ENCODE data around the gene GABRG3. TPM values are rescaled to one million over a fixed set of nuclear protein-coding genes. Genes with fewer than 3 reads are reported as not detected.
"Not testable (repeated sequence)": the region's sequence is repeated elsewhere in the genome, so short reads cannot be mapped to it uniquely, and the experiment has no call there.

GABRG3 gene
- total and polyA plus RNA-seq, 12 donors = not detected

DNA sequence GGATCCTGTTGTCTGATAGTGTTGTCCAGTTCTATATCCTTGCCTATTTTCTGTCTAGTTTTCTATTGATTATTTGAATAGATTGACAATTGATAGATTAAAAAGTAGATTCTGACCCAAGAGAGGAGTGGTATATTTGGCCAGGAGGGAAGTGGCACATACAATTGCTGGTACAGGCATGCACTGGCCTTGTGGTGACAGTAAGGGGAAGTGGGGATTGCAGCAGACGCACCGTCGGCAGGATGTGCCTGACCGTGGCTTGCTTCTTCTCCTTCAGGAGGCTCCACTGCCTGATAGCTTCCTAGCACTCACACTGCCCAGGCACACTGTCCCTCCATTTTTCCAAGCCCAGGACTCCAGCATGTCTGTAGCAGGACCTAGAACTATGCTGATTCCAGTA is 10.5 kb downstream of the GABRG3 start:
- no peaks in the 10 kb centered on the region for H3K36me3 ChIP-seq
- no peak overlapping the region for H3K27ac ChIP-seq
- TF ChIP-seq, protein P1, sequence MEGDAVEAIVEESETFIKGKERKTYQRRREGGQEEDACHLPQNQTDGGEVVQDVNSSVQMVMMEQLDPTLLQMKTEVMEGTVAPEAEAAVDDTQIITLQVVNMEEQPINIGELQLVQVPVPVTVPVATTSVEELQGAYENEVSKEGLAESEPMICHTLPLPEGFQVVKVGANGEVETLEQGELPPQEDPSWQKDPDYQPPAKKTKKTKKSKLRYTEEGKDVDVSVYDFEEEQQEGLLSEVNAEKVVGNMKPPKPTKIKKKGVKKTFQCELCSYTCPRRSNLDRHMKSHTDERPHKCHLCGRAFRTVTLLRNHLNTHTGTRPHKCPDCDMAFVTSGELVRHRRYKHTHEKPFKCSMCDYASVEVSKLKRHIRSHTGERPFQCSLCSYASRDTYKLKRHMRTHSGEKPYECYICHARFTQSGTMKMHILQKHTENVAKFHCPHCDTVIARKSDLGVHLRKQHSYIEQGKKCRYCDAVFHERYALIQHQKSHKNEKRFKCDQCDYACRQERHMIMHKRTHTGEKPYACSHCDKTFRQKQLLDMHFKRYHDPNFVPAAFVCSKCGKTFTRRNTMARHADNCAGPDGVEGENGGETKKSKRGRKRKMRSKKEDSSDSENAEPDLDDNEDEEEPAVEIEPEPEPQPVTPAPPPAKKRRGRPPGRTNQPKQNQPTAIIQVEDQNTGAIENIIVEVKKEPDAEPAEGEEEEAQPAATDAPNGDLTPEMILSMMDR (IDR thresholded peaks at IDR 0.05) = no peak
- H3K4me1 ChIP-seq = no peaks in the 10 kb centered on the region
- no peak overlapping the region for H3K4me3 ChIP-seq
- H3K27me3 ChIP-seq = peaks cover 0 to 6% (median 0%) of the 10 kb centered on the region in 7 donors
- DNase-seq = no peak
- intact Hi-C loops (cut with DNase I) = no loop called here
- H3K9me3 ChIP-seq = no peaks in the 10 kb centered on the region
- ATAC-seq = no peak
- 78 to 92% methylated on average over 4 of the region's 4 CpGs for WGBS, 2 donors

DNA sequence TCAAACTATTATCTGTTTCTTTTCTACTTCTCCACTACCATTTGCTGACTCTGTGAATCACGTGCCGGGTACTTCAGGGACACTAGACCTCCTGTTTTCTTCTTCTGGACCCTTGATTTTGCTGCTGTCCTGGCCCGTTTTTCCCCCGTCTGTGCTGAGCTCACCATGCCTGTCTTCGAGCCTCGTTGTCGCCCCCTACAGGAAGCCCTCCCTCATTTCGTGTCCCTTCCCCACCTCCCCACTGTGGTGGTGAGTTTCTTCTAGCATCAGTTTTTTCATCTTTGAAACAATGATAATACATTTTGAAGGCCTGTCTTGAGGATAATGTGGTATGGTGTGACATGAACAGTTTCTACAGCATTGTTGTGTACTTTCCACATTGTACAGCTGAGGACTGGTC is 12.8 kb downstream of the GABRG3 start:
- H3K4me1 ChIP-seq = no peaks in the 10 kb centered on the region
- DNase-seq (no peak), ATAC-seq (no peak)
- intact Hi-C loops (cut with DNase I) = no loop called here
- 74 to 78% methylated on average over 8 of the region's 8 CpGs for WGBS, 2 donors
- TF ChIP-seq, protein P1 (IDR thresholded peaks at IDR 0.05) = no peak
- H3K36me3 ChIP-seq = no peaks in the 10 kb centered on the region
- H3K9me3 ChIP-seq = peaks cover 0 to 14% (median 0%) of the 10 kb centered on the region in 11 donors
- H3K27ac ChIP-seq = no peak overlapping the region
- H3K27me3 ChIP-seq = peaks cover 0 to 6% (median 0%) of the 10 kb centered on the region in 7 donors
- H3K4me3 ChIP-seq = no peak overlapping the region

DNA sequence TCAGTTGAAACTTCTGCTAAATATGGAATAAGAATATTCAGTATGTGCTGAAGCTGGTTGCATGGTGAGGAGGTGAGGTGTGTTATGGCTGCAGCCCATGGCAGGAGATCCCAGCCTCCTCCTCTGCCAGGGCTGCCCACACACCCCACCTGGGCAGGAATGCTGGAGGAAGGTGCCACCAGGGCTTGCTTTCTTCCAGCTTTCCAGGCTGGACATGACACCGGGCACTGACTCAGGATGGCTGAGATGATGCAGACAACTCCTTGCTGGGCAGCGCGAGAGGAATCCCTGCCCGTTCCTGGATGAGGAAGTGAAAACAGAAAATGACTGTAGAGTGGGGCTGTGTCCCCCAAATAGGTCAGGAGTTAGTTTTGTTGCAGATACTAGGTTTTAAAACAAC is 14.1 kb downstream of the GABRG3 start:
- Histone ChIP-seq H3K4me1 (no peaks in the 10 kb centered on the region), H3K9me3 (peaks cover 0 to 17% (median 0%) of the 10 kb centered on the region in 11 donors), H3K27ac (no peak overlapping the region), H3K27me3 (peaks cover 0 to 3% (median 0%) of the 10 kb centered on the region in 7 donors), H3K4me3 (no peak overlapping the region), H3K36me3 (no peaks in the 10 kb centered on the region)
- intact Hi-C loops (cut with DNase I) = no loop called here
- WGBS, 2 donors = 84 to 91% methylated on average over 4 of the region's 4 CpGs
- no peak for DNase-seq
- TF ChIP-seq, protein P1 (IDR thresholded peaks at IDR 0.05) = no peak
- no peak for ATAC-seq

DNA sequence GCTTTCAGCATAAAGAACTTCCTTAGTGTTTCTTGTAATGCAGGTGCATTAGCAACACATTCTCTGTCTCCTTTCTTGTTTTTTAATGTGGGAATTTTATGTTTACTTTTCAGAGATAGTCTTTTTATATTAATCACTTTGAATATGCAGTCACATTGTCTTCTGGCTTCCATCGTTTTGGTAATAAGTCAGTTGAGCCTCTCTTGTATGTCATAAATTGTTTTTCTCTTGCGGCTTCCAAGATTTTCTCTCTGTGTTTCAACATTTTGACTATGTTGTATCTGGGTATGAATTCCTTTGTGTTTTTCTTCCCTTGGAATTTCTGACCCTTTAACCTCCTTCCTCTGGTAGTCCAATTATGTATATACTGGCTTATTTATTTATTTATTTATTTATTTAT is 25.3 kb downstream of the GABRG3 start:
- no peak overlapping the region for H3K27ac ChIP-seq
- no peak for ATAC-seq
- H3K4me3 ChIP-seq = no peak overlapping the region
- no peak for DNase-seq
- WGBS, 2 donors = 89 to 91% methylated on average over 2 of the region's 2 CpGs
- H3K4me1 ChIP-seq = no peaks in the 10 kb centered on the region
- TF ChIP-seq, protein P1 (IDR thresholded peaks at IDR 0.05) = no peak
- peaks cover 0 to 38% (median 10%) of the 10 kb centered on the region in 11 donors for H3K9me3 ChIP-seq
- no peaks in the 10 kb centered on the region for H3K27me3 ChIP-seq
- H3K36me3 ChIP-seq = no peaks in the 10 kb centered on the region
- intact Hi-C loops (cut with DNase I) = loop anchor here in 1 of 10 donors (10.0 kb wide), 1 partner anchor 61 kb away; no protein-coding TSS in a partner anchor

DNA sequence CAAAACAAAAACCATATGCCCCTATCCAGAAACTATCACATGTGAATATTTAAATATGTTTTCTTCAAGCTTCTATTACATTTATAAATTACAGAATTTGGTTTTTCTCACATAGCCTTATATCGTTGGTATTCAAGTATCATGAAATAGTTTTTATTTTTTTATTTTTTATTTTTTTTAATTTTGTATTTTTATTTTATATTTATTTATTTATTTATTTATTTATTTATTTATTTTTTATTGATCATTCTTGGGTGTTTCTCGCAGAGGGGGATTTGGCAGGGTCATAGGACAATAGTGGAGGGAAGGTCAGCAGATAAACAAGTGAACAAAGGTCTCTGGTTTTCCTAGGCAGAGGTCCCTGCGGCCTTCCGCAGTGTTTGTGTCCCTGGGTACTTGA is 32.0 kb downstream of the GABRG3 start:
- WGBS, 2 donors = 61 to 81% methylated on average over 1 to 2 of the region's 4 CpGs

DNA sequence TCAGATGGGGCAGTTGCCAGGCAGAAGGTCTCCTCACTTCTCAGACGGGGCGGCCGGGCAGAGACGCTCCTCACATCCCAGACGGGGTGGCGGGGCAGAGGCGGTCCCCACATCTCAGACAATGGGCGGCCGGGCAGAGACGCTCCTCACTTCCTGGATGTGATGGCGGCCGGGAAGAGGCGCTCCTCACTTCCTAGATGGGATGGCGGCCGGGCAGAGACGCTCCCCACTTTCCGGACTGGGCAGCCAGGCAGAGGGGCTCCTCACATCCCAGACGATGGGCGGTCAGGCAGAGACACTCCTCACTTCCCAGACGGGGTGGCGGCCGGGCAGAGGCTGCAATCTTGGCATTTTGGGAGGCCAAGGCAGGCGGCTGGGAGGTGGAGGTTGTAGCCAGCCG is 33.2 kb downstream of the GABRG3 start:
- 84 to 90% methylated on average over 9 to 22 of the region's 24 CpGs for WGBS, 2 donors
- H3K4me3 ChIP-seq = not testable (repeated sequence)

More for the DNA sequence above, 32.0 kb downstream of the GABRG3 start:
- intact Hi-C loops (cut with DNase I); H3K27me3 ChIP-seq; H3K4me3 ChIP-seq; H3K27ac ChIP-seq; H3K4me1 ChIP-seq; H3K36me3 ChIP-seq; ATAC-seq; DNase-seq: not testable (repeated sequence)
- H3K9me3 ChIP-seq = peaks cover 0 to 14% (median 0%) of the 10 kb centered on the region in 11 donors

More for the DNA sequence above, 33.2 kb downstream of the GABRG3 start:
- H3K9me3 ChIP-seq; H3K27ac ChIP-seq; DNase-seq; ATAC-seq; H3K4me1 ChIP-seq; H3K27me3 ChIP-seq; H3K36me3 ChIP-seq; intact Hi-C loops (cut with DNase I): not testable (repeated sequence)
